Keratinocyte (primary cell): ENCODE results near the gene PRKAG2.

Experiments used
- CTCF ChIP-seq, 3 experiments: IDR thresholded peaks in 1 of 3; conservative IDR thresholded peaks in 1 of 3; optimal IDR thresholded peaks in 1 of 3; 2 replicates in 2 of 3; 3 replicates in 1 of 3; pipeline versions ENCODE3 to v1.5.1; 2011; ENCODE audit warnings: low read length in 3 of 3, mild to moderate bottlenecking in 3 of 3, moderate library complexity in 2 of 3, control low read depth in 1 of 3, inconsistent platforms in 1 of 3; ENCODE audit not compliant: insufficient read depth in 2 of 3; ENCODE audit errors: extremely low read depth in 1 of 3
- EZH2 ChIP-seq: IDR thresholded peaks from one replicate; pipeline ENCODE4 v1.6.1; 2012; ENCODE audit warnings: inconsistent platforms, mild to moderate bottlenecking, low read length, moderate library complexity

- no peak for TF ChIP-seq CTCF (optimal IDR thresholded peaks at IDR 0.05 in 1 of 3, IDR thresholded peaks at IDR 0.05 in 1 of 3, conservative IDR thresholded peaks at IDR 0.05 in 1 of 3; ENCODE audit: extremely low read depth in 1 of 3, insufficient read depth in 2 of 3, low read length in 3 of 3)
- TF ChIP-seq EZH2, result no peak
Measured at GRCh38 chr7:151672716-151673115, 204.2 kb downstream of the PRKAG2 start.
